Measurements from ENCODE around the gene SMOC2.
"Not testable (repeated sequence)": the region's sequence is repeated elsewhere in the genome, so short reads cannot be mapped to it uniquely, and the experiment has no call there.

SMOC2 gene

DNA sequence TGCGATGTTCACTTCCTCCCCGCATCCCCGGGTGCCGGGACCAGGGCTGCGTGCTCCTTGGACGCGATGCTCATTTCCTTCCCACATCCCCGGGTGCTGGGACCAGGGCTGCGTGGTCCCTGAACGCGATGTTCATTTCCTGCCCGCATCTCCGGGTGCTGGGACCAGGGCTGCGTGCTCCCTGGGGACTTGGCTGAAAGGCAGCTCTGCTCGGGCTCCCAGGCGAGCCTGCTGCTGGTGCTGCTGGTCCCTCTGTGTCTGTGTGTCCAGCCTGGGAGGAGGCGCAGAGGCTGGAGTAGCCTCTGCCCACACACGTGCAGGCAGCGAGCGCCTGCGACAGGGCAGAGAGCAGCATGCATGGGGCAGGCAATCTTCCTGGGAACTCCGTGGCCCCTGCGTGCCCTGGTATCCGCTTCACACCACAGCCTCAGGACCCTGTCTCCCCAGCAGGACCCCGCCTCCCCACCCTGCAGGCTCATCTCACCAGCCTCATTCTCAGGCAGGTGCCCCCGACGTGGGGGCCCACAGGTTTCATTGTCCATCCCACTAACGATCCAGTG, 132.4 kb downstream of the SMOC2 start:
- DNase-seq (ENCODE audit: low read depth, low spot score): not testable (repeated sequence)

DNA sequence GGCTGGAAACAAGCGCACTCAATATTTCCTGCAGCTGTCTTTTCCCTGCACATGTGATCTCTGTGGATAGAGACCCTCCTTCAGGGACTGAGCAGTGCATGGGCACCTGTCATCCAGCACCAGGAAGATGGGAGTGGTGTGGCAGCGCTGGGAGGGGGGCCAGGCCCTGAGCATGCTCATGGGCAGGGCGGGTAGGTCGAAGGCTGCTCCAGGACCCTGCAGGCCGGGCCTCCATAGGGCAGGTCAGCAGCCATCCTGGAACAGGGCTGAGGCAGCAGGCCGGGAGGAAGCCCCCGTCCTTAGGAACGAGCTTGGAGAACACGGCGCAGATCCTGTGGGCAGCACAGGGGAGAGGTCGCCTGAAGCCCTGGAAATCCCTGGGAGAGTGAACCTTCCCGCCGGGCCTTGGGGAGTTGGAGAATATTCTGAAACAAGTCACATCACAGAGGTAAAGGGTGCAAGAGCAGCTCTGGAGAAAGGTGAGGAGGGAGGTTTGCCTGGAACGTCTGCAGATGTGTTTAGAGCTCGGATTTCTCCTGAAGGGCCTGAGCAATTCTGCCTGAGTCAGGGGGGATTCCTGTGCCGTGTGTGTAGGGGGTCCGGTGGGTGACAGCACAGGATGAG, 133.2 kb downstream of the SMOC2 start:
- no peak for DNase-seq (ENCODE audit: low read depth, low spot score)

DNA sequence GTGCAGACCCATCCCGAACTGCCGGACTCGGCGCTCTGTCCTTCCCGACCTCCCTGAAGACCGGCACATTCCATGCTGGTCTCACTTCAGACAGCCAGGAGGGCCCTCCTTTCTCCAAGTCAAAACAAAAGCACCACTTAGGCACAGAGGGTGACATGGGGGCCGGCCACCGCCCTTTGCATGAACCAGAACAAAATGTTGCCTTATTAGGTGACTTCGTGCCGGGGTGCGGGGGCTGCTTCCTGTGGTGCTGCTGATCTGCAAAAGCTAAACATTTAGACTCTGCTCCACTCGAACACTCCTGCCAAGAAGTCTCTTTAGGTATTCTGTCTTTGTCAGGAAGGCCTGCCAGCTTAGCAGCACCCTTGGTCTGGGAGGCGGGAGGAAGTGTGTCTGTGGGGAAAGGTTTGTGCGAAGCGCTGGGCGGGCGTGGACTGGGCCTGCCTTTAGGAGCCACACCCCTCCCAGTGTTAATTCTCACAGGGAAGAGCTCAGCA, 133.8 kb downstream of the SMOC2 start:
- no peak for DNase-seq (ENCODE audit: low read depth, low spot score)

- no peak for DNase-seq (ENCODE audit: low read depth, low spot score)
Observed at GRCh38 chr6:168575346-168576098, 134.5 kb downstream of the SMOC2 start.

- DNase-seq (ENCODE audit: low read depth, low spot score): no peak
Observed at GRCh38 chr6:168576388-168576787, 135.4 kb downstream of the SMOC2 start.

- DNase-seq (ENCODE audit: low read depth, low spot score): no peak
Observed at GRCh38 chr6:168577496-168577895, 136.5 kb downstream of the SMOC2 start.

DNA sequence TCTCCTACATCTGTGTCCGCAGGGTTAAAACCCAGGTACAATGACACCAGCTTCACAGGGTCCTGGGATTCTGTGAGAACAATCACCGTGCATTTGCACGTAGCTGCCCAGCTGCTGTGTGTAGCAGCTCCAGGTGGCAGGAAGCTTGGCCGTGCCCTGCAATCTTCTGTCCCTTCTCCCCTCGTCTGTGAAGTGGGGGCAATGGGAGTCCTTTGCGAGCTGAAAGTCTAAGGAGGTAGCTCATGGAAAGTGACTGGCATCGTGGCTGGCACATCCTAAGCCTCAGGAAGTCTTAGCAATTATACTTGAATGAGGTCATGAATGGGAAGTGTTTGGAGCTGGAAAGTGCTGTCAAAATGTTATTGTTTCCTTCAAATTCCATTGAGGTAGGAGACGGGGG, 137.1 kb downstream of the SMOC2 start:
- DNase-seq (ENCODE audit: low read depth, low spot score): no peak

- DNase-seq (ENCODE audit: low read depth, low spot score): no peak
Observed at GRCh38 chr6:168581236-168581635, 140.3 kb downstream of the SMOC2 start.

DNA sequence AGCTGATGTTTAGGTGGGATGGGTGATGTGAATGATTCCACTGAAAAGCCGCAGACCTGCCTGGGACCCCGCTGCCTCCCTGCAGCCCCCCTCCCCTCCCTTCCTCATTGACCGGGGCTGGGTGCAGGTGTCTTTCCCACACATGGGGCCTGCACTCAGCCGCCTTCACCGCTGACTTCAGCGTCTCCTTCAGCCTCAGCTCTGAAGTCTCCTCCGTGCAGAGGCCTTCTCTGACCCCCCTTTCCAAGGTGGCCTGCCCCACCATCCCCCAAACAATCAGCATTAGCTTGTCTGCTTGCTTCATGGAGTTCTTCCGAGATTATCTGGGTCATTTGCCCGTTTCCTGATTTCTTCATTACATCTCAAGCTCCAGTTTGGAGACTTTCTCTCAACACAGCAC, 140.7 kb downstream of the SMOC2 start:
- no peak for DNase-seq (ENCODE audit: low read depth, low spot score)

DNA sequence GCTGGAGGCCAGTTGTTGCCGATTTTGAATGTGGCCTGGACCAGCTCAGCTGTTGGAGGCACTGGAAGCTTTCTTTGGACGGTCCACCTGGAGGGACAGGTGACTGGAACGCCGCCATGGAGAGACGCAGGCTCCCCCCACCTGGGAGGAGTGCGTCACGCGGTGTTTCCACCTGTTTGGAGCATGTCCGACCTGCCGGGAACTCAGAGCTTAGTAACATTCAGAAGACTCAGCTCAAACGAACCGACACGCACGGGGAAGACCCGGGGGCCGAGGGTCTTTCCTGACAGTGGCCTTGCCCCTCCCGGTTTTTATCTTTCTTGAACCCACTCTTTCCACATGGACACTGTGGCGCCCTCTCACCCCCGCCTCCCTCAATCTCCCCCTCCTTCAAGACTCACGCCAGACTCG, 141.6 kb downstream of the SMOC2 start:
- no peak for DNase-seq (ENCODE audit: low read depth, low spot score)

- no peak for DNase-seq (ENCODE audit: low read depth, low spot score)
Observed at GRCh38 chr6:168583126-168583525, 142.1 kb downstream of the SMOC2 start.

- DNase-seq (ENCODE audit: low read depth, low spot score): no peak
Observed at GRCh38 chr6:168583821-168584220, 142.8 kb downstream of the SMOC2 start.

- no peak for DNase-seq (ENCODE audit: low read depth, low spot score)
Observed at GRCh38 chr6:168584249-168584648, 143.3 kb downstream of the SMOC2 start.

- DNase-seq (ENCODE audit: low read depth, low spot score): no peak
Observed at GRCh38 chr6:168584671-168585070, 143.7 kb downstream of the SMOC2 start.

GRCh38 chr6:168585441-168585840, 144.5 kb downstream of the SMOC2 start:
- DNase-seq (ENCODE audit: low read depth, low spot score): no peak

GRCh38 chr6:168589275-168589674, 148.3 kb downstream of the SMOC2 start:
- DNase-seq (ENCODE audit: low read depth, low spot score): no peak

GRCh38 chr6:168590406-168590805, 149.4 kb downstream of the SMOC2 start:
- DNase-seq (ENCODE audit: low read depth, low spot score): no peak

DNA sequence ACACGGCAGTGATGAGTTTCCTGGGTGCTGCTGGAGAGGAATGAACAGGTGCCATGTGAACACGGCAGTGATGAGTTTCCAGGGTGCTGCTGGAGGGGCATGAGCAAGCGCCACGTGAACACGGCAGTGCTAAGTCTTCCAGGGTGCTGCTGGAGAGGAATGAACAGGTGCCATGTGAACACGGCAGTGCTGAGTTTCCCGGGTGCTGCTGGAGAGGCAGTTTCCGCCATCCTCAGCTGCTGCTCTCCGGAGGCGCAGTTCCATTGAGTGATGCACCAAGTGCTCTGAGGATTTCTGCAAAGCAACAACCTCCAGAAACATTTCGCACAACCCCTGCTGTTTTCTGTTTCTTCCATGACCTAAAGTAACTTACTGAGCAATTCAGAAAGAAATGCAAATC, 155.4 kb downstream of the SMOC2 start:
- no peak for DNase-seq (ENCODE audit: low read depth, low spot score)

GRCh38 chr6:168597471-168597875, 156.5 kb downstream of the SMOC2 start:
- DNase-seq (ENCODE audit: low read depth, low spot score): no peak

DNA sequence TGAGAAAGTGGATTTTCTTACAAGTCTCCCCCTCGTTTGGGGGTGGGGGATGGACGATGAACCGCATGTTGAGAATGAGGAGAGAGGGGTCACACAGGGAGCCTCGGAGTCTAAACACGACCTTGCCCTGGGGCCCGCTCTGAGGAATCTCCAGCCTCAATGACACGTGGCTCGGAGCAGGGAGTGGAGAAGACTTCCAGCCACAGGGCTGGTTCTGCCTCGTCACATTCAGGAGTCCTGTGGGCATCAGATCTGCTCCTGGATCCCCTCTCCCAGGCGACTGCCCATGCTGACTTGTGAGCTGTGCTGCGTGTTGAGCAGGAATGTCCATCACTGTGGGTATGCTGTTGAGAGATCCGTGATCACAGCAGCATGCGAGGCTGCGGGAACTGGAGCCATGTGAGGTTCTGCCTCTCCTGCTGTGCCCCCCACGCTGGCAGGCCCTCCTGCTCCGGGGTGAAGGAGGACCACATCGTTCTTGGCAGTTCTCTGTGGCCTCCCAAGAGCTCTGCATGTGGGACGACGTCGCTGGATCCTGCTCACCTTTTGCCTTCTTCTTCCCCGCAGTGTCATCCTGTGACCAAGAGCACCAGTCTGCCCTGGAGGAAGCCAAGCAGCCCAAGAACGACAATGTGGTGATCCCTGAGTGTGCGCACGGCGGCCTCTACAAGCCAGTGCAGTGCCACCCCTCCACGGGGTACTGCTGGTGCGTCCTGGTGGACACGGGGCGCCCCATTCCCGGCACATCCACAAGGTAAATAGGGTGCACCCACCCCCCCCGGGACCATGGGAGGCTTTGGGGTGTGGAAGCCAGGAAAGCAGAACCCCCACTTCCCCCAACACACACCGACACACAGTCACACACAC, 157.5 kb downstream of the SMOC2 start:
- DNase-seq (ENCODE audit: low read depth, low spot score): no peak

- no peak for DNase-seq (ENCODE audit: low read depth, low spot score)
Observed at GRCh38 chr6:168599118-168599494, 158.1 kb downstream of the SMOC2 start.

DNA sequence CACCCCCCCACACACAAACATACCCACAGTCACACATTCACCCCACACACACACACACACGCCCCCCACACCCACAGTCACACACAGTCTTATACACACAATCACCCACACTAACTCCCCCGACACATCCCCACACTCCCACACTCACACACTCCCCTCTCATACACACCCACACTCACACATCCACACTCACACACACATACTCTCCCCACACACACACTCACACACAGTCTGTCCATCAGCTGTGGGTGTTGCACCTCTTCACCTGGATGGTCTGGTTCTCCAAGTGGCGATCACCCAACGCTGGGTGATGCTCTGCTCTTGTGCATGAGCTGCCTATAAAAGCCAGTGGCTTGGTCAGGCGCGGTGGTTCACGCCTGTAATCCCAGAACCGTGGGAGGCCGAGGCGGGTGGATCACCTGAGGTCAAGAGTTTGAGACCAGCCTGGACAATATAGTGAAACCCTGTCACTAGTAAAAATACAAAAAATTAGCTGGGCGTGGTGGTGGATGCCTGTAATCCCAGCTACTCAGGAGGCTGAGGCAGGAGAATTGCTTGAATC, 158.9 kb downstream of the SMOC2 start:
- DNase-seq (ENCODE audit: low read depth, low spot score): no peak
